RWPE2 (cell line): ENCODE results near the gene USP14.

Source experiments
- ATAC-seq: fragments of 200-7000 bp; cut with Tn5 transposase; 3 replicates; pipeline ENCODE4 v1.9.1; 2021; ENCODE audit warnings: low read depth
- DNase-seq: peaks from one replicate; pipeline ENCODE4 v3.0.0-alpha.2; 2020; ENCODE audit warnings: low spot score
- H3K27ac ChIP-seq: fragments of 450-650 bp; 2 replicates; pipeline ENCODE4 v1.5.1; 2017; ENCODE audit warnings: mild to moderate bottlenecking; ENCODE audit not compliant: poor library complexity, severe bottlenecking
- H3K27me3 ChIP-seq: fragments of 250-450 bp; sonication (Bioruptor Pico); 2 replicates; pipeline ENCODE4 v1.5.1; 2021; ENCODE audit warnings: mild to moderate bottlenecking, moderate library complexity; ENCODE audit not compliant: insufficient read depth, poor library complexity, severe bottlenecking
- H3K36me3 ChIP-seq: fragments of 250-450 bp; sonication (Bioruptor Pico); 2 replicates; pipeline ENCODE4 v1.5.1; 2020; ENCODE audit warnings: low read depth, mild to moderate bottlenecking, moderate library complexity
- H3K4me1 ChIP-seq: fragments of 250-450 bp; sonication (Bioruptor Pico); 2 replicates; pipeline ENCODE4 v1.5.1; 2021; ENCODE audit warnings: mild to moderate bottlenecking, moderate library complexity; ENCODE audit not compliant: insufficient read depth, poor library complexity, severe bottlenecking
- H3K4me3 ChIP-seq: fragments of 250-450 bp; sonication (Bioruptor Pico); 2 replicates; pipeline ENCODE4 v1.5.1; 2021; ENCODE audit warnings: mild to moderate bottlenecking, moderate library complexity; ENCODE audit not compliant: severe bottlenecking
- H3K9me3 ChIP-seq: fragments of 250-450 bp; sonication (Bioruptor Pico); 2 replicates; pipeline ENCODE4 v1.5.1; 2021; ENCODE audit warnings: mild to moderate bottlenecking, moderate library complexity; ENCODE audit not compliant: severe bottlenecking
- CTCF ChIP-seq: fragments of 450-650 bp; IDR thresholded peaks from one replicate; pipeline ENCODE4 v1.5.1; 2017; ENCODE audit warnings: mild to moderate bottlenecking, moderate library complexity; ENCODE audit not compliant: poor library complexity, severe bottlenecking

Gene USP14

GRCh38 chr18:212780-213179, 54.4 kb downstream of the USP14 start:
- TF ChIP-seq CTCF = no peak
- H3K4me1 ChIP-seq = no peaks in the 10 kb centered on the region
- H3K9me3 ChIP-seq = no peaks in the 10 kb centered on the region
- no peak overlapping the region for H3K4me3 ChIP-seq
- no peak overlapping the region for H3K27ac ChIP-seq
- DNase-seq (no peak), ATAC-seq (no peak)
- peaks cover 100% of the 10 kb centered on the region for H3K36me3 ChIP-seq
- H3K27me3 ChIP-seq = no peaks in the 10 kb centered on the region

GRCh38 chr18:213505-213904, 55.1 kb downstream of the USP14 start:
- no peaks in the 10 kb centered on the region for H3K4me1 ChIP-seq
- ATAC-seq = no peak
- no peak for DNase-seq
- H3K27ac ChIP-seq = no peak overlapping the region
- no peaks in the 10 kb centered on the region for H3K9me3 ChIP-seq
- no peak overlapping the region for H3K4me3 ChIP-seq
- TF ChIP-seq CTCF = no peak
- H3K27me3 ChIP-seq = no peaks in the 10 kb centered on the region
- H3K36me3 ChIP-seq = peaks cover 100% of the 10 kb centered on the region

GRCh38 chr18:213966-214365, 55.6 kb downstream of the USP14 start:
- no peaks in the 10 kb centered on the region for H3K4me1 ChIP-seq
- ATAC-seq (no peak), DNase-seq (no peak)
- H3K4me3 ChIP-seq = no peak overlapping the region
- peaks cover 97% of the 10 kb centered on the region for H3K36me3 ChIP-seq
- H3K27me3 ChIP-seq = no peaks in the 10 kb centered on the region
- no peak overlapping the region for H3K27ac ChIP-seq
- TF ChIP-seq CTCF = no peak
- no peaks in the 10 kb centered on the region for H3K9me3 ChIP-seq

GRCh38 chr18:215448-216010, 57.2 kb downstream of the USP14 start:
- peaks cover 90% of the 10 kb centered on the region for H3K36me3 ChIP-seq
- DNase-seq = no peak
- no peaks in the 10 kb centered on the region for H3K9me3 ChIP-seq
- no peak overlapping the region for H3K4me3 ChIP-seq
- H3K27me3 ChIP-seq = no peaks in the 10 kb centered on the region
- H3K4me1 ChIP-seq = no peaks in the 10 kb centered on the region
- no peak for TF ChIP-seq CTCF
- H3K27ac ChIP-seq = no peak overlapping the region
- no peak for ATAC-seq

- Histone ChIP-seq H3K9me3 (no peaks in the 10 kb centered on the region), H3K4me3 (no peak overlapping the region), H3K27me3 (no peaks in the 10 kb centered on the region), H3K27ac (no peak overlapping the region), H3K4me1 (no peaks in the 10 kb centered on the region), H3K36me3 (peaks cover 86% of the 10 kb centered on the region)
- no peak for TF ChIP-seq CTCF
- 0 out of 3 replicates have a peak, but pooled peaks have one; percentile 17 for ATAC-seq
- DNase-seq = no peak
These were observed 59.4 kb downstream of the USP14 start for GRCh38 chr18:217532-218336.
